ENCODE results near the gene KCNJ10. TPM values are rescaled to one million over a fixed set of nuclear protein-coding genes. Genes with fewer than 3 reads are reported as not detected.

Gene KCNJ10
- total and polyA plus RNA-seq, 2 donors (not counting 3 experiments of a cell fraction or from before 2014, with no cell fraction given) = not detected

DNA sequence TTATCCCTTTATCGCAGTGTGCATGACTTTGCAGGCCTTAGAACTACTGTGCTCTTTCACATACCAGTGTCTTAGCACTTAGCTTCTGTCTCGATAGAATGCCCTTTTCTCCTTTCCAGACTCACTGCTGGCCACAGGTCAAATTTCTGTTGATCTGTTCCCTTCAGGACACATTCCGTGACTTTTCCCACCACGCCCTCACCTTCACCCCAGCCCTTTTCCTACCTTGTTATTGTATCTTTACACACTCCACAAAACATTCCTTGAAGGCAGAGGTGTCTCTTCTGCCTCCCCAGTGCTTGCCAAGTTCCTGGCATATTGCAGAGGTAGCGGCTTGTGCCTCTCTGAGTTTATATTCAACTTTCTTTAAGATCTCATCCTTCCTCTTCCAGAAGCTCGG is 120.8 kb downstream of the KCNJ10 start:
- no peak overlapping the region for H3K9ac ChIP-seq (replicated peaks; ENCODE audit: extremely low read depth, insufficient read depth, low read length)
- H4K20me1 ChIP-seq (replicated peaks; ENCODE audit: control insufficient read depth, extremely low read depth, insufficient read depth, low read length) = no peaks in the 10 kb centered on the region
- peaks cover 38 to 45% of the 10 kb centered on the region in 2 experiments for H3K27me3 ChIP-seq (ENCODE audit: control insufficient read depth in 2 of 2, insufficient read depth in 2 of 2, low read length in 2 of 2)
- H3K9me3 ChIP-seq (replicated peaks; ENCODE audit: control insufficient read depth, insufficient read depth, low read length) = no peaks in the 10 kb centered on the region
- ChIA-PET POLR2A (no interaction called here), CTCF (interaction anchor here (1.0 to 1.8 kb wide), 3 partner anchors 9 to 150 kb away, joined by 3 to 4 read pairs (median 4); no protein-coding TSS in a partner anchor)
- DNase-seq (ENCODE audit: low read depth, low spot score) (no peak), FAIRE-seq (no peak)
- no peaks in the 10 kb centered on the region for H3K9me1 ChIP-seq (replicated peaks; ENCODE audit: control insufficient read depth, extremely low read depth, insufficient read depth, low read length)
- no peaks in the 10 kb centered on the region for H3K36me3 ChIP-seq (ENCODE audit: control insufficient read depth in 2 of 2, extremely low read depth in 1 of 2, insufficient read depth in 2 of 2, low read length in 2 of 2)
- H3K79me2 ChIP-seq (ENCODE audit: control insufficient read depth, insufficient read depth, low read length) = no peaks in the 10 kb centered on the region
- H3K4me3 ChIP-seq (replicated peaks in 1 of 3; ENCODE audit: insufficient read depth in 1 of 3, low read depth in 1 of 3, low read length in 3 of 3) = no peak overlapping the region
- H3K4me1 ChIP-seq (ENCODE audit: control insufficient read depth, extremely low read depth, insufficient read depth, low read length) = peaks cover 5% of the 10 kb centered on the region
- H3K27ac ChIP-seq (ENCODE audit: insufficient read depth, low read depth, low read length) = no peak overlapping the region
- intact Hi-C loops (cut with micrococcal nuclease) = no loop called here
- no peak overlapping the region for H2AFZ ChIP-seq (ENCODE audit: low read depth, low read length)
- H3K4me2 ChIP-seq (ENCODE audit: insufficient read depth, low read length) = no peak overlapping the region
- dilution Hi-C loops (cut with MboI; ENCODE audit: extremely low pct_ligation_motif_present, low sequenced_read_pairs) = no loop called here
- no TSS peak for BruUV-seq (replicated peaks)
- TF ChIP-seq GATA2 (IDR thresholded peaks at IDR 0.05; ENCODE audit: insufficient read depth, insufficient read length, low read depth, low read length) (no peak), MYC (IDR thresholded peaks at IDR 0.05; ENCODE audit: low read depth, low read length) (no peak), FOS (IDR thresholded peaks at IDR 0.05; ENCODE audit: borderline replicate concordance, insufficient read depth, low read length) (no peak), POLR2AphosphoS5 (IDR thresholded peaks at IDR 0.05; ENCODE audit: insufficient read depth, low read depth, low read length) (no peak), POLR2A (IDR thresholded peaks at IDR 0.05; ENCODE audit: low read depth, low read length) (no peak), JUN (IDR thresholded peaks at IDR 0.05; ENCODE audit: borderline replicate concordance, insufficient read depth, insufficient read length, low read depth) (no peak), EZH2 (IDR thresholded peaks at IDR 0.05; ENCODE audit: borderline replicate concordance, low read depth, low read length, severe bottlenecking) (no peak)
- TF ChIP-seq, protein P1, sequence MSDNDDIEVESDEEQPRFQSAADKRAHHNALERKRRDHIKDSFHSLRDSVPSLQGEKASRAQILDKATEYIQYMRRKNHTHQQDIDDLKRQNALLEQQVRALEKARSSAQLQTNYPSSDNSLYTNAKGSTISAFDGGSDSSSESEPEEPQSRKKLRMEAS (IDR thresholded peaks at IDR 0.05; ENCODE audit: insufficient read depth, insufficient read length) = no peak
- TF ChIP-seq, protein P2, sequence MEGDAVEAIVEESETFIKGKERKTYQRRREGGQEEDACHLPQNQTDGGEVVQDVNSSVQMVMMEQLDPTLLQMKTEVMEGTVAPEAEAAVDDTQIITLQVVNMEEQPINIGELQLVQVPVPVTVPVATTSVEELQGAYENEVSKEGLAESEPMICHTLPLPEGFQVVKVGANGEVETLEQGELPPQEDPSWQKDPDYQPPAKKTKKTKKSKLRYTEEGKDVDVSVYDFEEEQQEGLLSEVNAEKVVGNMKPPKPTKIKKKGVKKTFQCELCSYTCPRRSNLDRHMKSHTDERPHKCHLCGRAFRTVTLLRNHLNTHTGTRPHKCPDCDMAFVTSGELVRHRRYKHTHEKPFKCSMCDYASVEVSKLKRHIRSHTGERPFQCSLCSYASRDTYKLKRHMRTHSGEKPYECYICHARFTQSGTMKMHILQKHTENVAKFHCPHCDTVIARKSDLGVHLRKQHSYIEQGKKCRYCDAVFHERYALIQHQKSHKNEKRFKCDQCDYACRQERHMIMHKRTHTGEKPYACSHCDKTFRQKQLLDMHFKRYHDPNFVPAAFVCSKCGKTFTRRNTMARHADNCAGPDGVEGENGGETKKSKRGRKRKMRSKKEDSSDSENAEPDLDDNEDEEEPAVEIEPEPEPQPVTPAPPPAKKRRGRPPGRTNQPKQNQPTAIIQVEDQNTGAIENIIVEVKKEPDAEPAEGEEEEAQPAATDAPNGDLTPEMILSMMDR (IDR thresholded peaks at IDR 0.05; ENCODE audit: extremely low read depth in 1 of 2, insufficient read depth in 1 of 2, low read depth in 1 of 2, low read length in 2 of 2) = no peak

Other genes with a start within 250 kb of the KCNJ10 start
- gene SLAMF8, start 243.3 kb downstream of the KCNJ10 start, total RNA-seq = not detected in 2 replicates
- not detected in 2 replicates for gene SLAMF8, start 243.3 kb downstream of the KCNJ10 start, polyA plus RNA-seq
- gene VSIG8, start 207.5 kb downstream of the KCNJ10 start, total RNA-seq = 0.18 TPM in 1 of 2 replicates, not detected in the other
- not detected in 2 replicates for gene VSIG8, start 207.5 kb downstream of the KCNJ10 start, polyA plus RNA-seq
- 2.1 and 2.5 TPM in 2 replicates for gene CFAP45, start 170.0 kb downstream of the KCNJ10 start, total RNA-seq
- gene CFAP45, start 170.0 kb downstream of the KCNJ10 start, polyA plus RNA-seq = 0.13 and 0.25 TPM in 2 replicates
- 646 and 750 TPM in 2 replicates for gene TAGLN2, start 144.7 kb downstream of the KCNJ10 start, total RNA-seq
- gene TAGLN2, start 144.7 kb downstream of the KCNJ10 start, polyA plus RNA-seq = 1,279 and 1,305 TPM in 2 replicates
- 0.15 and 0.16 TPM in 2 replicates for gene IGSF9, start 124.5 kb downstream of the KCNJ10 start, total RNA-seq
- gene IGSF9, start 124.5 kb downstream of the KCNJ10 start, polyA plus RNA-seq = 0.10 and 0.15 TPM in 2 replicates
- not detected in 2 replicates for gene SLAMF9, start 115.9 kb downstream of the KCNJ10 start, total RNA-seq
- not detected in 2 replicates for gene SLAMF9, start 115.9 kb downstream of the KCNJ10 start, polyA plus RNA-seq
- 4.8 and 5.4 TPM in 2 replicates for gene PIGM, start 38.2 kb downstream of the KCNJ10 start, total RNA-seq
- 3.1 and 3.4 TPM in 2 replicates for gene PIGM, start 38.2 kb downstream of the KCNJ10 start, polyA plus RNA-seq
- not detected in 2 replicates for gene KCNJ9, start 11.4 kb upstream of the KCNJ10 start, total RNA-seq
- not detected in 2 replicates for gene KCNJ9, start 11.4 kb upstream of the KCNJ10 start, polyA plus RNA-seq
- 9.5 and 10.2 TPM in 2 replicates for gene IGSF8, start 28.5 kb upstream of the KCNJ10 start, total RNA-seq
- gene IGSF8, start 28.5 kb upstream of the KCNJ10 start, polyA plus RNA-seq = 17.5 and 20.2 TPM in 2 replicates
- gene ATP1A2, start 45.6 kb upstream of the KCNJ10 start, total RNA-seq = not detected in 2 replicates
- not detected in 2 replicates for gene ATP1A2, start 45.6 kb upstream of the KCNJ10 start, polyA plus RNA-seq
- gene ATP1A4, start 81.4 kb upstream of the KCNJ10 start, total RNA-seq = not detected in 2 replicates
- not detected in 2 replicates for gene ATP1A4, start 81.4 kb upstream of the KCNJ10 start, polyA plus RNA-seq
- gene CASQ1, start 120.4 kb upstream of the KCNJ10 start, total RNA-seq = not detected in 2 replicates
- gene CASQ1, start 120.4 kb upstream of the KCNJ10 start, polyA plus RNA-seq = not detected in 2 replicates
- 250 and 270 TPM in 2 replicates for gene PEA15, start 135.2 kb upstream of the KCNJ10 start, total RNA-seq
- gene PEA15, start 135.2 kb upstream of the KCNJ10 start, polyA plus RNA-seq = 304 and 336 TPM in 2 replicates
- 99.9 and 106 TPM in 2 replicates for gene DCAF8, start 192.4 kb upstream of the KCNJ10 start, total RNA-seq
- 85.5 and 87.9 TPM in 2 replicates for gene DCAF8, start 192.4 kb upstream of the KCNJ10 start, polyA plus RNA-seq
- gene PEX19, start 215.0 kb upstream of the KCNJ10 start, total RNA-seq = 31.5 and 38.4 TPM in 2 replicates
- gene PEX19, start 215.0 kb upstream of the KCNJ10 start, polyA plus RNA-seq = 22.8 and 24.4 TPM in 2 replicates

All from endothelial cell of umbilical vein (primary cell).